MCF 10A (cell line): ENCODE results near the gene CRAMP1. TPM values are rescaled to one million over a fixed set of nuclear protein-coding genes. Genes with fewer than 3 reads are reported as not detected.

Experiments used
- BruUV-seq: library from RNA; stranded (reverse); fragments of 400-500 nt; replicated peaks from 2 replicates; lab custom pipeline; 2021; lab: Mats Ljungman, UMichigan
- CTCF ChIA-PET: fragments of 300-600 bp; sonication (Branson Sonifier 250); formaldehyde crosslinking; extraction: SDS; loops from one replicate; lab custom pipeline; 2021; ENCODE audit warnings: antibody characterized with exemption, inconsistent platforms; lab: Yijun Ruan, JAX
- POLR2A ChIA-PET: fragments of 300-600, 350-650 bp; sonication (Branson Sonifier 250); formaldehyde crosslinking; extraction: SDS; loops from one replicate; lab custom pipeline; 2020; ENCODE audit warnings: antibody characterized with exemption, inconsistent platforms; lab: Yijun Ruan, JAX
- DNase-seq: peaks from one replicate; pipeline ENCODE4 v3.0.0-alpha.2; 2018; ENCODE audit not compliant: unreplicated experiment
- H3K27ac Mint-ChIP-seq: one replicate; pipeline ENCODE4 v1.8.0; 2022; ENCODE audit warnings: mild to moderate bottlenecking, low read depth, mixed read lengths; ENCODE audit not compliant: unreplicated experiment
- H3K27me3 Mint-ChIP-seq: one replicate; pipeline ENCODE4 v1.8.0; 2022; ENCODE audit warnings: mixed read lengths; ENCODE audit not compliant: insufficient read depth, unreplicated experiment
- H3K36me3 Mint-ChIP-seq: one replicate; pipeline ENCODE4 v1.8.0; 2022; ENCODE audit warnings: mild to moderate bottlenecking, moderate library complexity, mixed read lengths; ENCODE audit not compliant: insufficient read depth, unreplicated experiment
- H3K4me1 Mint-ChIP-seq: one replicate; pipeline ENCODE4 v1.8.0; 2022; ENCODE audit warnings: mixed read lengths; ENCODE audit not compliant: insufficient read depth, unreplicated experiment
- H3K4me3 Mint-ChIP-seq: one replicate; pipeline ENCODE4 v1.8.0; 2022; ENCODE audit warnings: mild to moderate bottlenecking, moderate library complexity, mixed read lengths; ENCODE audit not compliant: unreplicated experiment
- H3K9me3 Mint-ChIP-seq: one replicate; pipeline ENCODE4 v1.8.0; 2022; ENCODE audit warnings: mixed read lengths; ENCODE audit not compliant: unreplicated experiment
- intact Hi-C: fragments of 100-400 bp; cut with micrococcal nuclease; formaldehyde crosslinking; loops from 2 replicates; pipeline ENCODE4 v1.14.1; 2022
- total RNA-seq: library from RNA; stranded (reverse); gene quantifications from 2 replicates; pipeline ENCODE4 v1.2.3, GENCODE V29; 2022
- TF ChIP-seq, protein P1 (sequence below): fragments of 200-600 bp; IDR thresholded peaks from one replicate; pipeline ENCODE4 v1.8.0; 2022; ENCODE audit warnings: antibody characterized with exemption, mild to moderate bottlenecking; ENCODE audit not compliant: unreplicated experiment

CRAMP1 gene
- total RNA-seq, 1 experiment from 2014 or later, result 26.3 TPM

DNA sequence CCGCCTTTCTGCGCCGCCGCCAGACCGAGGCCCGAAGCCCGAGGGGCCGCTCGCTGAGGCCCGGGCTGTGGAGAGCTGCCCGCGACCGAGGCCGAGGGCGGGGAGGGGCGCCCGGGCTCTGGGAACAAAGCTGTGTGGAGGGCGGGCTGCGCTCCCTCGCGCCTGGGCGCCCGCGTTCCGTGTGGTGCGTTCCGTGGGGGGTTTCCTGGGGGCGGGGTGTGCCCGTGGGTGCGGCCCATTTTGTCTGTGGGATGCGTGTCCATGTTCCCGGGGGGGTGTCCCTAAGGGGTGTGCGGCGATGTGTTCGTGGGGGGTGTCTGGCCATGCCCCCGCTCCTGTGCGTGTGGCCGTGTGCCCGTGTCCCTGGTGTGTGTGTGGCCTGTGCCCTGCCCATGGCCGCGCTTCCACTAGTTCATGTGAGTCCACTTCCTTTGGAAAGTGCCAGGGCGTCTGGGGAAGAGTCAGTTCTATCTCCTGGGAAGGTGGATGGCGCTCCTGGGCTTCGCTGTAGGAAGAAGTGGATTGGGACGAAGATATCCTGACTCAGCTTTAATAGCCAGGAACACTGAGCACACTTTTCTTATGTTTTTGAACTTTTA is 66.4 kb downstream of the CRAMP1 start:
- Mint-ChIP-seq H3K4me1 (peaks cover 26% of the 10 kb centered on the region), H3K4me3 (peak overlapping the region; percentile 94), H3K27ac (peak overlapping the region; percentile 80), H3K27me3 (no peaks in the 10 kb centered on the region), H3K9me3 (no peaks in the 10 kb centered on the region), H3K36me3 (peaks cover 49% of the 10 kb centered on the region)
- BruUV-seq, result TSS peak; percentile 47
- POLR2A ChIA-PET, result interaction anchor here (0.6 to 3.4 kb wide), 27 partner anchors 11 to 1604 kb away, joined by 3 to 80 read pairs (median 5); partner anchors contain the start of genes CRAMP1, EME2, IFT140 and MAPK8IP3
- TF ChIP-seq, protein P1, sequence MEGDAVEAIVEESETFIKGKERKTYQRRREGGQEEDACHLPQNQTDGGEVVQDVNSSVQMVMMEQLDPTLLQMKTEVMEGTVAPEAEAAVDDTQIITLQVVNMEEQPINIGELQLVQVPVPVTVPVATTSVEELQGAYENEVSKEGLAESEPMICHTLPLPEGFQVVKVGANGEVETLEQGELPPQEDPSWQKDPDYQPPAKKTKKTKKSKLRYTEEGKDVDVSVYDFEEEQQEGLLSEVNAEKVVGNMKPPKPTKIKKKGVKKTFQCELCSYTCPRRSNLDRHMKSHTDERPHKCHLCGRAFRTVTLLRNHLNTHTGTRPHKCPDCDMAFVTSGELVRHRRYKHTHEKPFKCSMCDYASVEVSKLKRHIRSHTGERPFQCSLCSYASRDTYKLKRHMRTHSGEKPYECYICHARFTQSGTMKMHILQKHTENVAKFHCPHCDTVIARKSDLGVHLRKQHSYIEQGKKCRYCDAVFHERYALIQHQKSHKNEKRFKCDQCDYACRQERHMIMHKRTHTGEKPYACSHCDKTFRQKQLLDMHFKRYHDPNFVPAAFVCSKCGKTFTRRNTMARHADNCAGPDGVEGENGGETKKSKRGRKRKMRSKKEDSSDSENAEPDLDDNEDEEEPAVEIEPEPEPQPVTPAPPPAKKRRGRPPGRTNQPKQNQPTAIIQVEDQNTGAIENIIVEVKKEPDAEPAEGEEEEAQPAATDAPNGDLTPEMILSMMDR, result no peak
- CTCF ChIA-PET, result interaction anchor here (0.6 to 2.5 kb wide), 6 partner anchors 11 to 321 kb away, joined by 3 to 15 read pairs (median 8); partner anchors contain the start of gene MAPK8IP3
- intact Hi-C loops, result loop anchor here (1.0 to 5.0 kb wide), 4 partner anchors 13 to 66 kb away; partner anchors contain the start of genes CRAMP1 and IFT140
- peak; percentile 65 for DNase-seq

DNA sequence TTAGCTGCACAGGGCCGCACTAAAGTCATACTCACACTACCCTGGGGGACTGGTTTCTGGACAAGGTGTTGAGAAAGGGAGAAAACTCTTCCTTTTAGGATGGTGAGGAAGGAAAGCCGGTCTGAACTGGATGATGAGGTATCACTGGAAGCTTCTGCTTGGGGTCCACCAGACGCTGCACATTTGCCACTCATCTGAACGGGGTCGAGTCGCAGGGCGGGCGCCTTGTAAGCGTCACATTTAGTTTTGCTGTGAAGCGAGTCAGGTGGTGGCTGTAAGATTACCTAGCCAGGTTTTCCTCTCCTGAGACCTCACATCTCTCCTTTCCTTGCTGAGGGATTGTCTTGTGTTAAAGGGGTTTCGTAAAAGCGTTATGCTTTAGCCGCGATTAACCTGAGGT is 68.2 kb downstream of the CRAMP1 start:
- ChIA-PET POLR2A (interaction anchor here (0.9 to 1.8 kb wide), 4 partner anchors 10 to 25 kb away, joined by 3 to 10 read pairs (median 4); partner anchors contain the start of gene MAPK8IP3), CTCF (interaction anchor here (0.6 to 1.1 kb wide), 3 partner anchors 26 to 43 kb away, joined by 3 to 4 read pairs (median 3); partner anchors contain the start of gene MAPK8IP3)
- Mint-ChIP-seq H3K9me3 (no peaks in the 10 kb centered on the region), H3K27ac (no peak overlapping the region), H3K4me1 (peaks cover 14% of the 10 kb centered on the region), H3K36me3 (peaks cover 58% of the 10 kb centered on the region), H3K27me3 (no peaks in the 10 kb centered on the region), H3K4me3 (no peak overlapping the region)
- TF ChIP-seq, protein P1, result no peak
- no peak for DNase-seq
- intact Hi-C loops, result no loop called here
- no TSS peak for BruUV-seq

DNA sequence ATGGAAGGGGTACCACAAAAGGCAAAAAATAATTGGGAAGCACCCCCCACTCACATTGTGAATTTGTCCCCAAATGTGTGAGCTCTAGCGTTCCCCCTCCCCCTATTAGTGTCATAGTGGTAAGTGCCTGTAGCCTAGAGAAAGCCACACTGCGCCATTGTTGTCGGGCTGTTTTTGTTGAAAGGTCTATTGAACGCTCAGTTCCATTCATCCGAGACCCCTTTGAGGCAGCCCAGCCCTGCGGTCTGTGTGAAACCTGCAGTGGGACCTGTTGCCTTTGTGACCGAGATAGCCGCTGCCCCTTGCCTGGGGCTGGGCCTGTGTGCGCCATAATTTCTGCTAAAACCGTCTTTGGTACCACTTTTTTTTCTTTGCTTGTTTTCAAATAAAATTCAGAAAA is 68.9 kb downstream of the CRAMP1 start:
- Mint-ChIP-seq H3K4me3 (no peak overlapping the region), H3K9me3 (no peaks in the 10 kb centered on the region), H3K27ac (no peak overlapping the region), H3K36me3 (peaks cover 65% of the 10 kb centered on the region), H3K27me3 (no peaks in the 10 kb centered on the region), H3K4me1 (peaks cover 12% of the 10 kb centered on the region)
- POLR2A ChIA-PET, result interaction anchor here (0.6 to 1.8 kb wide), 5 partner anchors 9 to 481 kb away, joined by 3 to 10 read pairs (median 3); partner anchors contain the start of gene MAPK8IP3
- CTCF ChIA-PET, result interaction anchor here (0.9 to 1.1 kb wide), 2 partner anchors 24 to 43 kb away, joined by 4 read pairs; no protein-coding TSS in a partner anchor
- TF ChIP-seq, protein P1, result no peak
- no TSS peak for BruUV-seq
- DNase-seq, result no peak
- intact Hi-C loops, result no loop called here
